Neural crest cell (in vitro differentiated cells): ENCODE data around the gene ST6GALNAC1. TPM values are rescaled to one million over a fixed set of nuclear protein-coding genes. Genes with fewer than 3 reads are reported as not detected.
A peak's percentile ranks its signal among the peaks of the same experiment; 100 is the strongest.

Source experiments
- DNase-seq: peaks from one replicate; pipeline ENCODE4 v3.0.0; 2021; ENCODE audit warnings: low read depth, mixed read lengths, low spot score
- H3K27ac Mint-ChIP-seq: one replicate; pipeline ENCODE4 v1.8.0; 2021; ENCODE audit warnings: mild to moderate bottlenecking, mixed read lengths; ENCODE audit not compliant: unreplicated experiment
- H3K27me3 Mint-ChIP-seq: 2 replicates; pipeline ENCODE4 v1.8.0; 2021; ENCODE audit warnings: low read depth, mild to moderate bottlenecking, mixed read lengths
- H3K36me3 Mint-ChIP-seq: 2 replicates; pipeline ENCODE4 v1.8.0; 2021; ENCODE audit warnings: low read depth, mild to moderate bottlenecking, mixed read lengths
- H3K4me1 Mint-ChIP-seq: 2 replicates; pipeline ENCODE4 v1.8.0; 2021; ENCODE audit warnings: mixed read lengths
- H3K4me3 Mint-ChIP-seq: one replicate; pipeline ENCODE4 v1.8.0; 2021; ENCODE audit warnings: mild to moderate bottlenecking, mixed read lengths
- H3K9me3 Mint-ChIP-seq: 2 replicates; pipeline ENCODE4 v1.8.0; 2021; ENCODE audit warnings: mixed read lengths
- total RNA-seq: library from RNA; stranded (reverse); gene quantifications from 2 replicates; pipeline ENCODE4 v1.2.1, GENCODE V29; 2021
- TF ChIP-seq, protein P1 (sequence below): fragments of 200-600 bp; sonication (generic); conservative IDR thresholded peaks from 2 replicates; pipeline ENCODE4 v1.5.0; 2021; ENCODE audit warnings: antibody characterized with exemption, mild to moderate bottlenecking

The ST6GALNAC1 gene
- total RNA-seq, 1 donor from 2014 or later = not detected

DNA sequence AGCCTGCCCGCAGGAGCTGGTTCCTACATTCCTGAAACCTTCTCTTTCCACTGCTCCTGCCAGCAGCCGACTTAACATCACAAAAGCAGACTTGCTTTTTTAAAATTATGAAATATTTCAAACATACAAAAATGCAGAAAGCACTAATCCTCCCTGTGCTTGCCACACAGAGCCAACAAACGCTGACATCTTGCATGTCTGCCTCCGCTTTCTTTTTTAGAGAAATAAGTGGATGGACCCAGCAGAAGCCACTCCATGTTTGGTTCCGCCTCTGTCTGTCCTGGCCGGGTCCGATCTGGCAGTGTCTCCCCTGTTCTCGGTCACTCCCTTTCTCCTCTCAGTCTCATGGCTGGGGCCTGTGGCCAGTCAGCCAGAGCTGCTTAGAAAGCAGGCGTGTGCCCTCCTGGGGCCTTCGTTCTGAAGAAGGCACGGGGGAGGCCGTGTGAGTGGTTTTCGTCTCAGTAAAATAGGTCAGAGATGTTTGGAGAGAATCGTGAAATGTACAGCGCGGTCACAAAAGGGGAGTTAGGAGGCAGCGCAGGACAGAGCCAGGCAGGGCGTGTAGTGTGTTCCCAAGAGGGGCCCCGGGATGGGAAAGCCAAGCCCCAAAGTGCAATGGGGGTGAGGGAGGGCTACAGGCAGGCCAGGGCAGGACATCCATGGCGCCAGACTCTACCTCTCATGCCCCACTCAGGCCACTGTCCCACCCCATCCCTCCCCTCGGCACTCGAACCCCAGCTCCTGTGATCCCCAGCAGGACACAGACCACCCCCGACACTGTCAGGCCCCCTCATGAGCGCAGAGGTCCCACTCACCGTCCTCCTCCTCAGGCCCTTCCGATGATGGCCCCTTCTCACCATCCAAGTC, 44.0 kb upstream of the ST6GALNAC1 start:
- TF ChIP-seq, protein P1, sequence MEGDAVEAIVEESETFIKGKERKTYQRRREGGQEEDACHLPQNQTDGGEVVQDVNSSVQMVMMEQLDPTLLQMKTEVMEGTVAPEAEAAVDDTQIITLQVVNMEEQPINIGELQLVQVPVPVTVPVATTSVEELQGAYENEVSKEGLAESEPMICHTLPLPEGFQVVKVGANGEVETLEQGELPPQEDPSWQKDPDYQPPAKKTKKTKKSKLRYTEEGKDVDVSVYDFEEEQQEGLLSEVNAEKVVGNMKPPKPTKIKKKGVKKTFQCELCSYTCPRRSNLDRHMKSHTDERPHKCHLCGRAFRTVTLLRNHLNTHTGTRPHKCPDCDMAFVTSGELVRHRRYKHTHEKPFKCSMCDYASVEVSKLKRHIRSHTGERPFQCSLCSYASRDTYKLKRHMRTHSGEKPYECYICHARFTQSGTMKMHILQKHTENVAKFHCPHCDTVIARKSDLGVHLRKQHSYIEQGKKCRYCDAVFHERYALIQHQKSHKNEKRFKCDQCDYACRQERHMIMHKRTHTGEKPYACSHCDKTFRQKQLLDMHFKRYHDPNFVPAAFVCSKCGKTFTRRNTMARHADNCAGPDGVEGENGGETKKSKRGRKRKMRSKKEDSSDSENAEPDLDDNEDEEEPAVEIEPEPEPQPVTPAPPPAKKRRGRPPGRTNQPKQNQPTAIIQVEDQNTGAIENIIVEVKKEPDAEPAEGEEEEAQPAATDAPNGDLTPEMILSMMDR = no peak
- no peak overlapping the region for H3K4me3 Mint-ChIP-seq

DNA sequence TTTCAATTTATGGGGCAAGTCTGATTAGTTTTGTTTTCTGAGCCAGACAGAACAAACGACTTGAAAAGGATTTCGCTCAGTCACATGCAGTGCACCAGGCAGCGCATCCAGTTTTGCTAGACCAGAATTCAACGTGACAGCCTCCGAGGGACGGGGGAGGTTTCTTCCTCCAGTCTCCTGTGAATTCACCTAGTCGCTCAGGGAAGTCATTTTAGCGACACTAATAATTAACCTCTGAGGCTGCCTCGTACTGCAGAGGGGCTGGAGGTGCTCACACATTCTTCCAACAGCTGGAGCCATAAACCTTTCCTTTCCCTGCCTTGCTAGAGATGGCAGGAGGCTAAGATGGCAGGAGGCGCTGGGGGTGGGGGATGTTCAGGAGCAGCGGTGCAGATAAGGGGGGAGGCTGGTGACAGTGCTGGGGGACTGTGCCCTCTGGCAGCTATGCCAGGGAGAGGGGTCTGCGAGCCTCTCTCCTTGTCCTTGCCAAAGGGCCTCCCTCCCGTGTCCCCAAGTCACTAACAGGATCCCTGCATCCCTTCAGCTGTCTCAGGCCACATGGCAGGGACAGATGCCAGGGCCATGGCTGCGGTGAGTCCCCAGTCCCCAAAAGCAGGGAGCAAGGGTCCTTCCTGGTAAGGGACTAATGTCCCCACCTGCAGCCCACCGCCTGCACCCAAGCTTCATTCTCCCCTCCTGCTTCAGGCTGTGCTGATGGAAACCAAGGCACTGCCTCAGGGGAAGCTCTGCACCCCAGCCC, 43.2 kb upstream of the ST6GALNAC1 start:
- peaks cover 24% of the 10 kb centered on the region for H3K4me1 Mint-ChIP-seq
- peak overlapping the region; percentile 27 for H3K27ac Mint-ChIP-seq

More for the DNA sequence above, 44.0 kb upstream of the ST6GALNAC1 start:
- DNase-seq = no peak
- Mint-ChIP-seq H3K36me3 (no peaks in the 10 kb centered on the region), H3K27ac (no peak overlapping the region), H3K27me3 (peaks cover 6% of the 10 kb centered on the region), H3K9me3 (no peaks in the 10 kb centered on the region), H3K4me1 (peaks cover 26% of the 10 kb centered on the region)

DNA sequence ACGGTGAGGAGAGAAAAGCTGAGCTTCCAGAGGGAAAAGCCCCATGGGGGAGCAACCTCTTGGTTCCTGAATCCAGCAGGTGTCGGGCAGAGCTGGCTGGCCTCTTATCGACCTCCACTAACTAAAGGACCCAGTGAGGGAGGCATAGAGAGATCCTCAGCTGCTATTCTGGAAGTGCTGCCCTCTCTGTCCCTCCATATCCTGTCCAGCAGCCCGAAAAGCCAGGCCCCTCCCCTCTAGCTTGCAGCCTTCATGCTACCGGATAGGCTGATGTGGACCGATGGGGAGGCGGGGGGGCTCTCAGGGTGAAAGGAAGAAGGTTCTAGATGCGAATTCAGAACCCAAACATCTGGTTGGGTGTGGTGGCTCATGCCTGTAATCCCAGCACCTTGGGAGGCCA, 42.3 kb upstream of the ST6GALNAC1 start:
- TF ChIP-seq, protein P1 = no peak
- Mint-ChIP-seq H3K9me3 (no peaks in the 10 kb centered on the region), H3K27ac (no peak overlapping the region), H3K4me3 (no peak overlapping the region), H3K27me3 (peaks cover 3% of the 10 kb centered on the region), H3K36me3 (no peaks in the 10 kb centered on the region), H3K4me1 (peaks cover 23% of the 10 kb centered on the region)
- DNase-seq = no peak

More for the DNA sequence above, 43.2 kb upstream of the ST6GALNAC1 start:
- Mint-ChIP-seq H3K4me3 (no peak overlapping the region), H3K27me3 (peaks cover 6% of the 10 kb centered on the region), H3K9me3 (no peaks in the 10 kb centered on the region), H3K36me3 (no peaks in the 10 kb centered on the region)
- no peak for DNase-seq
- TF ChIP-seq, protein P1 = no peak

DNA sequence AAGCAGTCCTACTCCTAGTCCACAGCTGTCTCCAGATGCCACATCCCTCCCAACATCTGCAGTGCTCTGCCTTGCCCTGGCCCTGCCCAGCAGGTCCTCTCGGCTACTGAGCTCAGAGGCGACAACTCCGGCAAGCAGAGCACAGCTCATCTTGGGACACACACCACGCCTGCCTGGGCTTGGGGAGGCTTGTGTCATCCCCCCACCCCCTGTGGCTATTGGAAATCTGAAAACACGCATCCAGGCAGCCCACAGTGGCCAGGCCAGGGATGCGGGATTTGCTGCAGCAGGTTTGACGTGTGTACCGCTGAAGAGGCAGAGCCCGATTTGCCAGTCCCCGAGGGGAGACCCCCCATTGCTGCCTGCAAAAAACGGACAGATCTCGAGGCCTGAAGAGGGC, 41.8 kb upstream of the ST6GALNAC1 start:
- no peak overlapping the region for H3K27ac Mint-ChIP-seq

DNA sequence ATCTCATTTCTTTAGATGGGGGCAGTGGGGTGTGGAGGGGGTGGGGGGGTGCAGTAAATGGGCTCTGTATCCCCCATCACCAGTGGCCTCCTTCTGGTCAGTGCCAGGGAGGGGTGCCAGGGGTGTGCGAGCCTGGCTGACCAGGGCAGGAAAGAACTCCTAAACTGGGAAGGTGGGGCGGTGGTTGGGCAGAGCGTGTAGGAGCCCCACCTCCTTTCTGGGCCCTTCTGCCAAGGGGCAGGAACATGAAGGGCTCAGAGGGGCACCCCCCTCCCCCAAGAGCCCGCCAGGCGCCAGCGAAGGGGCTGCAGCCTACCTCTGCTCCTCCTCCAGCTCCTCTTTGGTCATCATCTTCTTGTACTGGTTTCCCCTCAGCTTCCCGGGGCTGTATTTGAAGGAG, 41.2 kb upstream of the ST6GALNAC1 start:
- H3K27me3 Mint-ChIP-seq = peaks cover 3% of the 10 kb centered on the region
- TF ChIP-seq, protein P1 = no peak
- no peaks in the 10 kb centered on the region for H3K36me3 Mint-ChIP-seq
- DNase-seq = no peak
- H3K27ac Mint-ChIP-seq = no peak overlapping the region
- peaks cover 23% of the 10 kb centered on the region for H3K4me1 Mint-ChIP-seq
- no peaks in the 10 kb centered on the region for H3K9me3 Mint-ChIP-seq
- H3K4me3 Mint-ChIP-seq = no peak overlapping the region

More for the DNA sequence above, 41.8 kb upstream of the ST6GALNAC1 start:
- H3K9me3 Mint-ChIP-seq = no peaks in the 10 kb centered on the region
- H3K4me1 Mint-ChIP-seq = peaks cover 23% of the 10 kb centered on the region
- no peaks in the 10 kb centered on the region for H3K36me3 Mint-ChIP-seq
- TF ChIP-seq, protein P1 = no peak
- no peak for DNase-seq
- no peak overlapping the region for H3K4me3 Mint-ChIP-seq
- peaks cover 3% of the 10 kb centered on the region for H3K27me3 Mint-ChIP-seq
